M059J (cell line): ENCODE data around the gene EOGT. TPM values are rescaled to one million over a fixed set of nuclear protein-coding genes. Genes with fewer than 3 reads are reported as not detected.

Experiments used
- DNase-seq: peaks from one replicate; pipeline ENCODE4 v3.0.0-alpha.2; 2012; ENCODE audit warnings: low read depth
- total RNA-seq: library from RNA; depleted of rRNA; stranded (reverse); fragments of >200 nt; shearing (Covaris generic); gene quantifications from 2 replicates; pipeline ENCODE4 v1.2.3, GENCODE V29; 2014; rRNA removed

The EOGT gene
- total RNA-seq: 4.1 and 9.0 TPM in 2 replicates

GRCh38 chr3:69013253-69014021 lies at the start of gene EOGT:
Gene EOGT (minus strand): TSS chr3:69013684. CDS start chr3:69009846, 3,838 bp downstream.
- peak; percentile 73 for DNase-seq

GRCh38 chr3:69059688-69060087 lies 46.2 kb upstream of the EOGT start:
- DNase-seq: no peak

GRCh38 chr3:69058947-69059224 lies 45.4 kb upstream of the EOGT start:
- DNase-seq: no peak

GRCh38 chr3:69058180-69058946 lies 44.9 kb upstream of the EOGT start:
- no peak for DNase-seq

- DNase-seq: no peak
Observed at GRCh38 chr3:69052472-69052898, 39.0 kb upstream of the EOGT start.

GRCh38 chr3:69051756-69052471 lies 38.4 kb upstream of the EOGT start, which contains the start of gene TMF1:
Gene TMF1 (minus strand): TSS chr3:69052333. CDS start chr3:69052086, 247 bp downstream.
- peak; percentile 94 for DNase-seq

GRCh38 chr3:69048990-69049389 lies 35.5 kb upstream of the EOGT start:
- DNase-seq: no peak

GRCh38 chr3:69044608-69045007 lies 31.1 kb upstream of the EOGT start:
- DNase-seq: no peak

- peak; percentile 60 for DNase-seq
Observed at GRCh38 chr3:69033470-69033869, 20.0 kb upstream of the EOGT start.

- DNase-seq: no peak
Observed at GRCh38 chr3:69032737-69033136, 19.3 kb upstream of the EOGT start.

- DNase-seq: peak; percentile 52
Observed at GRCh38 chr3:69032142-69032541, 18.7 kb upstream of the EOGT start.

- no peak for DNase-seq
Observed at GRCh38 chr3:69031635-69032034, 18.2 kb upstream of the EOGT start.

- DNase-seq: no peak
Observed at GRCh38 chr3:69020857-69021256, 7.4 kb upstream of the EOGT start.

- DNase-seq: no peak
Observed at GRCh38 chr3:69020424-69020823, 6.9 kb upstream of the EOGT start.

- DNase-seq: no peak
Observed at GRCh38 chr3:69016901-69017300, 3.4 kb upstream of the EOGT start.

- DNase-seq: no peak
Observed at GRCh38 chr3:69016102-69016501, 2.6 kb upstream of the EOGT start.

GRCh38 chr3:69014022-69014580 lies 617 bp upstream of the EOGT start:
- DNase-seq: no peak

GRCh38 chr3:69012800-69013252 lies 658 bp downstream of the EOGT start:
- peak; percentile 38 for DNase-seq

- DNase-seq: no peak
Observed at GRCh38 chr3:69012100-69012799, 1.2 kb downstream of the EOGT start.

GRCh38 chr3:69011096-69011730 lies 2.3 kb downstream of the EOGT start:
- no peak for DNase-seq
